Epidermal melanocyte (primary cell): ENCODE measurements around the gene RALGPS2.
"Not testable (repeated sequence)": the region's sequence is repeated elsewhere in the genome, so short reads cannot be mapped to it uniquely, and the experiment has no call there.

Source experiments
- DNase-seq: peaks from one replicate; pipeline ENCODE4 v3.0.0; 2011; ENCODE audit warnings: low spot score; ENCODE audit not compliant: insufficient read length

Gene RALGPS2

GRCh38 chr1:178776553-178776952, 51.5 kb downstream of the RALGPS2 start:
- no peak for DNase-seq

DNA sequence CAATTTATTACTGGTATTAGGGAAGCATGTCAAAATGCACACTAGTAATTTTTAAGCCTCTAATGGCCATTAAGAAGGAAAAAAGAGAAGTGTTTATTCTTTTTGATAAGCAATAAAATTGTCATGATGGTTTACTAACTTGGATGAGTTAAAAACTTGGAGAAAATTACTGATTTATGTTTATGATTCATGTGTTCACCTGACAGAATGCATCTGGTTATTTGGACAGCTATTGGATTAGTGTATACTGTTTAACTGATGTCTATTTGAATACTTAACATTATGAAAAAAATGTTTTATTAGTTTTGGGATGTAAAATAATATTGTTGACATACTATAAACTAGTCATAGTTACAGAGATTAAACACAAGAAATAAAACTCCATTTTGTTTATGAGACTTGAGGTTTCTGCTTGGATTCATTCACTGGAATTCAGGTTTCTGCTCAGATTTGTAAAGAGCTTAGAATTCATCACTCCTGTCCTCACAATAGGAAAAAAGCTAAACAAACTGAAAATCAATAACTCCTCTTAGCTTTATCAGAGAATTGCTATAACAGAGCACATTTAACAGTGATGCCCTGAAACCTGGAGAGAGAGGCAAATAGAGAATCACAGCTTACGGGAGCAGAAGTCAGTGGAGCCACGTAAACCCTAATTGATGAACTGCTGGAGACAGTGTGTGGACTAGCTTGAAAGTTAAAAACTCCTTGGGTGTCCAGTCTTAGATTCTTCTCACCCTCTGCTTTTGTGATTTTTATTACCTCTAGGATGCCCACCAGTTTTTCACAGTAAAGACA, 56.7 kb downstream of the RALGPS2 start:
- DNase-seq: no peak

- no peak for DNase-seq
Observed at GRCh38 chr1:178784131-178784536, 59.1 kb downstream of the RALGPS2 start.

DNA sequence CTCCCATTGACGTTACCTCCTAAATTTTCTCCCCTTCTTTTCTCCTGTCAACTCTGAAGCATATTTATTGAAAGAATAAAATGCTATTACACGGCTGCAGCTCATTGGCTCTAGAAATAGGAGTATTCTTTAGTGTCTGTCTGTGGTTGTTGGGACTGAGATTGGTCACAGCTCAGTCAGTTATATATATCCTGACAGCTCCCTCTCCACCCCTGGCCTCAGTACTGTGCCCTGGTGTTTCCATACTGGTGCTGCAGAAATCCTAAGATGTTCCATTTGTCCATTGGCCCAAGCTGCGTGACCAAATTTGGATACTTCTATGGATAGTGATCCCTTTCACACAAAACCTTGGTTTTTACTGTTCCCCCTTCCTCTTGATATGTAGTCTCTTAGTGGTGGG, 67.3 kb downstream of the RALGPS2 start:
- no peak for DNase-seq

DNA sequence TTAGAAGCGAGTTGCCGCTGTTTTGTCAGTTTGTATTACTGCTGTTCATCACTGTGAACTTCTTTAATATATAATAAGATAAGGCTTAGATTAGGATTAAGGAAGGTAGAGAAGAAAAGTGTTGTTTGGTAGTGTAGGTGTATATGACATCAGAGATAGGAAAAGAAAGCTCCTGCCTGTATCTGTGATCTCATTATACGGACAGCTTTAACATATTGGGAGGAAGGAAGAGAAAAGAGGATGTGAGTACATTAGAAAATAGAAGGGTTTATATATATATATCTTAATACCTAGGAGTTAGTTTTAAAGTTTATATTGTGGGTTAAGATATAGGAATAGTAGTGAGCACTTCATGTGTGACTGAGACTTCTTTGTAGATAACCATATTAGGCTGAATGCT, 71.0 kb downstream of the RALGPS2 start:
- DNase-seq: no peak

DNA sequence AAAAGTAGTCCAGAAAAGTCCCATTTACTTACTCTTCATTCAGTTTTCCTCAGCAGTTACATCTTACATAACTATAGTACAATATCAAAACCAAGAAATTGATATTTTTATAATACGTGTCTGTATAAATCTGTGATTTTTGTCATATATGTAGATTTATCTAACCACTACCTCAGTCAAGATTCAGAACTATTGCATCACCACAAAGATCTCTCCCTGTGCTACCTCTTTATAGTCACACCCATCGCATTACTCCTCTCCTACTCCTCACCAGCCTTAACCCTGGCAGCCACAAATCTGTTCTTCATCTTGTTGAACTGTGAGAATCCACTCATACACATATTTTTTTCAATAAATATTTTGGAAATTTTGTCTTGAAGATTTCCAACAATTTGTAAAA, 72.5 kb downstream of the RALGPS2 start:
- DNase-seq: no peak

DNA sequence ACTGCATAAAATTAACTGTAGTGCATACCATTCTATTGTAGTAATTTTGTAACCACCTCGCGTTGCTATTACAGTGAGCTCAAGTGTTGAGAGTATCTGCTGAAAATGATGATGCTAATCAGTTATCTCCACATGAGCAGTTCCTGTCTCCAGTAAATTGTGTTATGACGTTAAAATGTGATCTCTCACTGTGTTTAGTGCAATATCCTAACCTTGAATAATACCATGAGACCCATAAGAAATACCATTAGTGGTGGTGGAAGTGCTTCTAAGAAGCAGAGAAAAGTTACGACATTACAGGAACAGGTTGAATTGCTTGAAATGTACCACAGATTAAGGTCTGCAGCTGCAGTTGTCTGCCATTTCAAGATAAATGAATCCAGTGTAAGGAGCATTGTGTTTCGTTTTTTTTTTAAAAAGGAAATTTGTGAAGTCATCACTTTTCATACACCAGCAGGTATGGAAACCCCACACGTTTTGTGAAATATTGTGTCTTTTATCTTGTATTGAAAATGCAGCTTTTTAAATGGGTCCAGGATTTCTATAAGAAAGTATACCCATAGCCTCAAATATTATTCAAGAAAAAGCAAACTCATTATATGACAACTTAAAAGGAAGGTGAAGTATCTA, 73.3 kb downstream of the RALGPS2 start:
- DNase-seq: no peak

DNA sequence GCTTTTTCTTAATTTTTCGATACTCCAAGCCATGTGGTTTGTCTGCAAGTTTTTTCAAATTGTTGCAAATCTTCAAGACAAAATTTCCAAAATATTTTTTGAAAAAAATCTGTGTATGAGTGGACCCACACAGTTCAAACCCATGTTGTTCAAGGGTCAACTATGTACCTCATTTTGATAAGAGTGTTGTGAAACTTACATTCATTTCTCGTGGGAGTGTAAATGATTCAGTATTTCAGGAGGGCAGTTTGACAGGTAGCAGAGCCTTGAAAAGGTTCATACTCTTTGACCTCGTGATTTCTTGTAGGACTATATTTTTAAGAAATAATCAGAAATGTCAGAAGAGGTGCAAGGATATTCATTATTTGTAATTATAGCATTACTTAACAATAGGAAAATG, 77.8 kb downstream of the RALGPS2 start:
- no peak for DNase-seq

DNA sequence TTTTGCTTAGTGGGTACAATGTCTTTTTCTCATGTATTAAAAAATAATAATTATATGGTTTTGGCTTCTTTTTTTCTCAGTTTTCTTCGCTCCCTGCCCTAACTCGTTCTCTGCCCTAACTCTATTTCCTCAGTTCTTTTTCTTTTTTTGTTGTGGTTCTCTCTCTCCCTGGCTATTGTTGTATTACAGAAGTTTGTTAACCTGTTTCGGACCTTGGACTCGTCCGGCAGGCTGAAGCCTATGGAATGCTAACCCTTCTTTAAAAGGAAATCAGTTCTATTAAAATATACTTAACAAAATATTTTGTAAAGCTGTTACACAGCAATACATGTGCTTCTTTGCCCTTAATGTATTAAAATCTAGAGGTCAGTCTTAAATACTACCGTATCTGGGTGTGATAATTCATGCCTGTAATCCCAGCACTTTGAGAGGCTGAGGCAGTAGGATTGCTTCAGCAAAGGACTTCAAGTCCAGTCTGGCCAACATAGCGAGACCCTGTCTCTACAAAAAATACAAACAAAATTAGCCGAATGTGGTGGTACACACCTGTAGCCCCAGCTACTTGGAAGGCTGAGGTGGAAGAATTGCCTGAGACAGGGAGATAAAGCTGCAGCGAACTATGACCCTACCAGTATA, 81.7 kb downstream of the RALGPS2 start:
- no peak for DNase-seq

- DNase-seq: no peak
Observed at GRCh38 chr1:178808529-178808928, 83.5 kb downstream of the RALGPS2 start.

DNA sequence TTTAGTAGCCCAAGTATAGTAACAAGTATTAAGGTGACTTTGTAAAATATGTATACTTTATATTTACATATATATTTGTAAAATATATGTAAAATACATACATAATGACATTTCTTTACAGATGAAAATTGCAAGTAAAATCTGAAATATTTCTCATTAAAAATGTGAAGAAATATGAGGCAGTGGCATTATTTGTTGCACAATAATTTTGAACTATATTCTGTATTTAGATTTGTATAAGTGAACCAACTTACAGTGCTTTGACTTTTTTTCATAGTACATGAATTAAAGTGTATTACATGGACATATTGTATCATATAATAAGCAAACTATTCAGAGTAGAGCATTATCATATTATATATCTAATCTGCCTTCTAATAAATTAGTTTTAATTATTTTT, 85.5 kb downstream of the RALGPS2 start:
- DNase-seq: no peak

DNA sequence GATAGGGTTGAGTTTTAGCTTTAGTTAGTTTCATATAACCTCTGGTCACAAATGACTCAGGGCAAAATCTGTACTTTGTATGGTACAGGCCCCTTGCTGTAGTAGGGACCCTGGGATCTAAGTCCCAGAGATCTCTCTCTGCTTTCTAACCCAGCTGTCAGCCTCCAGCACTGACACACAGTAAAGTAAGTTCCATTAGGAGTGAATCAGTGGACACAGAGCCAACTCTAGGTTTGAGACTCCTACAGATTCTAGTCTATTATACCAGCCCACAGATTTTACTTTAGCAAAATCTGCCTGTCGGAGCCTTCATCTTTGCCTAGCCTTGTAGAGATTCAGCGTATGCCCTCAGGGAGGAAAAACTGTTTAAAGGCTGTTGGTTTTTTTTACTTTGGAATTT, 93.4 kb downstream of the RALGPS2 start:
- DNase-seq: no peak

- no peak for DNase-seq
Observed at GRCh38 chr1:178819123-178819522, 94.1 kb downstream of the RALGPS2 start.

DNA sequence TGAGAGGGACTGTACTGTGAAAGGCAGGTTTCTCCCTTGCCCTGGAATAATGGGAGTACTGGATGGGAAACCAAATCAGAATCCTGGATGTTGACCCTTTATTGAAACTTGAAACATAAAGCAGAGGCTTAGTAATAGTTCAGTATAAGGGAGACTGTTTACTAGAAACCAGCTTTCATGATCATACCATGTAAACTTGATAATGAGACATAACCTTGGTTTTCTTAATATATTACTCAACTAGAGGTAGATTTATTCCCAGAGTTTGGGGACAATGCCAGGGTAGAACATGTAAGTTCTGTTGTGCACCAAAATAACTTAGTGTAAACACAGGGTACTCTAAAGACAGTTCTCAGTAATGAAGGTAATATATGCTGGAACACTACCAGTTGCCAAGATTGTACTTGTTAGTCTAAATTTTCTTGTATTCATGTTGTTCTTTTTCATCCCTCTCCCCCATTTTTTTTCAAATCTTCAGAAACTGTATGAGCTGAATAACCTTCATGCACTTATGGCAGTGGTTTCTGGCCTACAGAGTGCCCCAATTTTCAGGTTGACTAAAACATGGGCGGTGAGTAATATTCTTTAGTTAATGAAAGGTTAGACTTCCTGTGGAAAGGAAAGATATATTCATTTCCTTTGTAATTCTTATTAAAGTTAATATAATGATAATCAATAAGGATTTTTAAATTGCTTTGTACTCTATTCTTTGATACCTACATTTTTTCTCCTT, 96.3 kb downstream of the RALGPS2 start:
- no peak for DNase-seq

- DNase-seq: no peak
Observed at GRCh38 chr1:178825167-178825566, 100.1 kb downstream of the RALGPS2 start.

- DNase-seq: no peak
Observed at GRCh38 chr1:178844436-178844835, 119.4 kb downstream of the RALGPS2 start.

DNA sequence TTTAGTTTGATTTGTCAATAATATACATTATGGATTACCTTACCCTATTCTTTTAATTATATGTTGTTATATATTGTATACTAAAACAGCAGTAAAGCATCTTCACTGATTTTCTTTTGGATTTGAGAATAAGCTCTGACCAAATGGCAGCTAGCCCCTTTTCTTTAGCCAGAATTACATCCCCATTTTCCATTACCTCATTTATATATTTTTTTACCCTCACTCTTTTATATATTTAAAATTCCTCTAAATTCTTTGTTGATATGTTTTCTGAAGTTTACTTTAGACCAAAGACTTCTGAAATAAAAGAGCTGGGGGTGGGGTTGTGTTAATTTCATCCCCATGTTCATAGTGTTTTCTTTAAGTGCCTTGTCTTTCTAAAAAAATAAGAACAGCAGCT, 121.3 kb downstream of the RALGPS2 start:
- no peak for DNase-seq

DNA sequence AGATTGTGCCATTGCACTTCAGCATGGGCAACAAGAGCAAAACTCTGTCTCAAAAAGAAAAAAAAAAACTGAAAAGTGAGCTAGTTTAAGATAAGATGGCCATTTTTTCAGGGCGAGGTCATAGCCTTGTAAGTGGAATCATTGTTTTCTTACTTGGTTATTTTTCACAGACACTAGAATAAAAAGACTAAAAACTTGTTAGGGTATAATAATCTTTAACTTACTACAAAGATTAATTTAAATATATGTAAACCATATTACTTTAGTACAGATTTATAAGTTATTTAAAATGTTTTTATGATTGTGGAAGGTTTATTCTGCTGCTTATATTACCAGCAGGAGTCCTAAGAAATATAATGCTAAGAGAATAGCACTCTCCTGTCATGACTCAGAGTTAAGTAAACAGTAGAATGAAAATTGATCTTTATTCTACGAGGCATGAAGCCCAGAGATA, 122.4 kb downstream of the RALGPS2 start:
- no peak for DNase-seq

DNA sequence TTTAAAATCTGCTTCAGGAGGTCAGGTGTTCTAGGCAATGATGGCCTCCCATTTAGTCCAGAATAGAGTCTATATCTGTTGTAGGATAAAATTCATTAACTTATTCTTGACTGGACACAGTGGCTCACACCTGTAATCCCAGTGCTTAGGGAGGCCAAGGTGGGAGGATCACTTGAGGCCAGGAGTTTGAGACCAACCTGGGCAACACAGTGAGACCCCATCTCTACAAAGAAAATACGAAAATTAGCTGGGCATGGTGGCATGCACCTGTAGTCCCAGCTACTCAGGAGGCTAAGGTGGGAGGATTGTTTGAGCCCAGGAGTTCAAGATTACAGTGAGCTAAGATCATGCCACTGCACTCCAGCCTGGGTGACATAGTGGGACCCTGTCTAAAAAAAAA, 122.9 kb downstream of the RALGPS2 start:
- not testable (repeated sequence) for DNase-seq

GRCh38 chr1:178849918-178850317, 124.9 kb downstream of the RALGPS2 start:
- no peak for DNase-seq

DNA sequence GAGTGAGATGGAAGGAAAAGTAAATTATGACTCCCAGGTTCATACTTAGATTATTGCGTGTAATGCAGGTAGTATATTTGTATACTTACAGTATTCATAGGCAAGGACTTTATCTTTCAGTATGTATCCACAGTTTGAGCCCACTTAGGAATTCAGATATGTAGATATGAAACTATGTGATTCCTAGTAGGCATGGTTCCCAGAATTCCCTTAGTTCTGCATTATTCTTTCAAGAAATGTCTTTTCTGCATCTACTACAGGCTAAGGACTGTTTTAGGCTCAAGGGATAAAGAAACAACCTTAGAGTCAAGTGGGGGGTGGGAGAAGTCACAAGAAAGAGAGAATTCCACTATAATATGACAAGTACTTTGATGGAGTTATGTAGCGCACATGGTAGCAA, 132.1 kb downstream of the RALGPS2 start:
- no peak for DNase-seq

- DNase-seq: no peak
Observed at GRCh38 chr1:178862416-178862815, 137.4 kb downstream of the RALGPS2 start.
